ENCODE measurements around the gene PRDM5.
A peak's percentile ranks its signal among the peaks of the same experiment; 100 is the strongest.

PRDM5 gene

DNA sequence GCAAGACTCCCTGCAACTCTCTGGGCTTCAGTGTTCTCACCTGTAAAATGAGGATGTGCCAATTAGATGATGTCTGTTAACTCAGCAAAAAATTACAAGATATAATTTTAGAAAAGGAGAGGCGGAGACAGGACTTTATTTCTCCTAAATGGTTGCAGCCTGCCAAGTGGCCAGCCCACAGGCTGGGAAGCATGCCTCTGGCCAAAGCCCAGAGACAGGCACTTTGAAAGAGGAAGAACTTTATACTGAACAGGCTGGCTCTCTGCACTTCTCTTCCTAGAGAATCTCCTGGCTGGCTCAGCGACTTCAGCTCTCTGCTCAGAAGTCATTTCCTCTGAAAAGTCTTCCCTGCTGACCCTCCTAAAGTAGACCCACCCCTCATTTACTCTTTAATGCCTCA lies 3.7 kb downstream of the PRDM5 start:
- peak; percentile 22 for DNase-seq (ENCODE audit: low read depth)
- TF ChIP-seq CTCF (IDR thresholded peaks at IDR 0.05; ENCODE audit: low read depth, low read length, missing control alignments), result no peak
- no peak overlapping the region for H3K4me3 ChIP-seq (ENCODE audit: low read depth, low read length)
- in situ Hi-C loops (cut with HindIII; ENCODE audit: low sequenced_read_pairs), result no loop called here

DNA sequence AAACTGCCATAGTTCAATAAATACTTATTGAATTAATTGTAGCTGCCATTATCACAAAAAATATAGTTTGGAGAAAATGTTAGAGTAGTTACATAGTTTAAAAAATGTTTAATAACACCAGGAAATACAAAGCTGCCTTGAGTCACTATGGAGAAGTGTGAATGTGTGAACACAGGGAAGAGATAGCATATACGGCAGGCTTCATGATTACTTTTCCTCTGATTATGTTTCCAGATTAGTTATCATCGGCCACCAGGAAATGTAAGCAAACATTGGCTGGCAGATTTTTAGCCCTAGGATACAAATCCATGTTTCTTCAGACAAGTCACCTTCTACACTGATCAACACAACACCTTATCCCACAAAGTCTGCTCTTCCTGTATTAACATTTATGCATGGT lies 4.4 kb downstream of the PRDM5 start:
- DNase-seq (ENCODE audit: low read depth), result no peak
- in situ Hi-C loops (cut with HindIII; ENCODE audit: low sequenced_read_pairs), result no loop called here
- H3K4me3 ChIP-seq (ENCODE audit: low read depth, low read length), result no peak overlapping the region
- TF ChIP-seq CTCF (IDR thresholded peaks at IDR 0.05; ENCODE audit: low read depth, low read length, missing control alignments), result no peak

GRCh38 chr4:120916937-120917336 lies 5.6 kb downstream of the PRDM5 start:
- DNase-seq (ENCODE audit: low read depth), result no peak
- H3K4me3 ChIP-seq (ENCODE audit: low read depth, low read length), result no peak overlapping the region
- in situ Hi-C loops (cut with HindIII; ENCODE audit: low sequenced_read_pairs), result no loop called here
- TF ChIP-seq CTCF (IDR thresholded peaks at IDR 0.05; ENCODE audit: low read depth, low read length, missing control alignments), result no peak

- no peak for TF ChIP-seq CTCF (IDR thresholded peaks at IDR 0.05; ENCODE audit: low read depth, low read length, missing control alignments)
- no peak overlapping the region for H3K4me3 ChIP-seq (ENCODE audit: low read depth, low read length)
- in situ Hi-C loops (cut with HindIII; ENCODE audit: low sequenced_read_pairs), result no loop called here
- DNase-seq (ENCODE audit: low read depth), result no peak
These were observed 7.2 kb downstream of the PRDM5 start for GRCh38 chr4:120915336-120915735.

- no peak overlapping the region for H3K4me3 ChIP-seq (ENCODE audit: low read depth, low read length)
- no peak for TF ChIP-seq CTCF (IDR thresholded peaks at IDR 0.05; ENCODE audit: low read depth, low read length, missing control alignments)
- no peak for DNase-seq (ENCODE audit: low read depth)
- in situ Hi-C loops (cut with HindIII; ENCODE audit: low sequenced_read_pairs), result no loop called here
These were observed 19.1 kb downstream of the PRDM5 start for GRCh38 chr4:120903419-120903818.

- in situ Hi-C loops (cut with HindIII; ENCODE audit: low sequenced_read_pairs), result no loop called here
- H3K4me3 ChIP-seq (ENCODE audit: low read depth, low read length), result no peak overlapping the region
- no peak for DNase-seq (ENCODE audit: low read depth)
- TF ChIP-seq CTCF (IDR thresholded peaks at IDR 0.05; ENCODE audit: low read depth, low read length, missing control alignments), result no peak
These were observed 19.6 kb downstream of the PRDM5 start for GRCh38 chr4:120902925-120903324.

DNA sequence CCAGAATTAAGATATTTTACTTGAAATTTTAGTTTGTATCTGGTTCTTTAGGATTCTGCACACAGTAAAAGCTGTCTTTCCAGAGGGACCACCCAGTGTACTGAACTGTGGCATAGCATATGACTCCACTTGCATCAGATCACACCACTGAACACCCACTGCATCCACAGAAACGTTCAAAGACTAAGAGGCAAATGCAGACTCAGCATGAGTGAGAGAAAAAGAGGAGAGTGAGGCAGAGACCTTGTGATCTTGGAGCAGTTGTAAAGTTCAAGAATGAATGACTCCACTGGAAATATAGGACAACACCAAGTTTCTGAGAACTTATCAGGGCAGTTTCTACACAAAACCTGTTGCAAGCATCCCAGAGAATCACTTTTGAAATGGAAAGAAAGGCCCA lies 20.8 kb downstream of the PRDM5 start:
- no peak for TF ChIP-seq CTCF (IDR thresholded peaks at IDR 0.05; ENCODE audit: low read depth, low read length, missing control alignments)
- in situ Hi-C loops (cut with HindIII; ENCODE audit: low sequenced_read_pairs), result no loop called here
- H3K4me3 ChIP-seq (ENCODE audit: low read depth, low read length), result no peak overlapping the region
- DNase-seq (ENCODE audit: low read depth), result no peak

Data from astrocyte of the cerebellum (primary cell).